ENCODE measurements around the gene ZBTB40.

DNA sequence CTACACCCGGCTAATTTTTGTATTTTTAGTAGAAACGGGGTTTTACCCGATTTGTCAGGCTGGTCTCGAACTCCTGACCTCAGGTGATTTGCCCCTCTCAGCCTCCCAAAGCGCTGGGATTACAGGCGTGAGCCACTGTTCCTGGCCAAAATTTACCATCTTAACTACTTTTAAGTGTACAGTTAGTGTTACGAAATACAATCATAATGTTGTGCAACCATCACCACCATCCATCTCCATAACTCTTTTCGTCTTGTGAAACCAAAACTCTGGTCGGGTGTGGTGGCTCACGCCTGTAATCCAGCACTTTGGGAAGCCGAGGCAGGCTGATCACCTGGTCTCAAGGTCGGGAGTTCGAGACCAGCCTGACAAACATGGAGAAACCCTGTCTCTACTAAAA lies 14.1 kb upstream of the ZBTB40 start:
- TF ChIP-seq SP1 (IDR thresholded peaks at IDR 0.05) (no peak), YY1 (IDR thresholded peaks at IDR 0.05) (no peak), REST (IDR thresholded peaks at IDR 0.05) (no peak), RAD21 (IDR thresholded peaks at IDR 0.05) (no peak)
- TF ChIP-seq, protein P1, sequence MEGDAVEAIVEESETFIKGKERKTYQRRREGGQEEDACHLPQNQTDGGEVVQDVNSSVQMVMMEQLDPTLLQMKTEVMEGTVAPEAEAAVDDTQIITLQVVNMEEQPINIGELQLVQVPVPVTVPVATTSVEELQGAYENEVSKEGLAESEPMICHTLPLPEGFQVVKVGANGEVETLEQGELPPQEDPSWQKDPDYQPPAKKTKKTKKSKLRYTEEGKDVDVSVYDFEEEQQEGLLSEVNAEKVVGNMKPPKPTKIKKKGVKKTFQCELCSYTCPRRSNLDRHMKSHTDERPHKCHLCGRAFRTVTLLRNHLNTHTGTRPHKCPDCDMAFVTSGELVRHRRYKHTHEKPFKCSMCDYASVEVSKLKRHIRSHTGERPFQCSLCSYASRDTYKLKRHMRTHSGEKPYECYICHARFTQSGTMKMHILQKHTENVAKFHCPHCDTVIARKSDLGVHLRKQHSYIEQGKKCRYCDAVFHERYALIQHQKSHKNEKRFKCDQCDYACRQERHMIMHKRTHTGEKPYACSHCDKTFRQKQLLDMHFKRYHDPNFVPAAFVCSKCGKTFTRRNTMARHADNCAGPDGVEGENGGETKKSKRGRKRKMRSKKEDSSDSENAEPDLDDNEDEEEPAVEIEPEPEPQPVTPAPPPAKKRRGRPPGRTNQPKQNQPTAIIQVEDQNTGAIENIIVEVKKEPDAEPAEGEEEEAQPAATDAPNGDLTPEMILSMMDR (IDR thresholded peaks at IDR 0.05; ENCODE audit: low read depth, low read length, missing input control): no peak
- TF ChIP-seq, protein P2, sequence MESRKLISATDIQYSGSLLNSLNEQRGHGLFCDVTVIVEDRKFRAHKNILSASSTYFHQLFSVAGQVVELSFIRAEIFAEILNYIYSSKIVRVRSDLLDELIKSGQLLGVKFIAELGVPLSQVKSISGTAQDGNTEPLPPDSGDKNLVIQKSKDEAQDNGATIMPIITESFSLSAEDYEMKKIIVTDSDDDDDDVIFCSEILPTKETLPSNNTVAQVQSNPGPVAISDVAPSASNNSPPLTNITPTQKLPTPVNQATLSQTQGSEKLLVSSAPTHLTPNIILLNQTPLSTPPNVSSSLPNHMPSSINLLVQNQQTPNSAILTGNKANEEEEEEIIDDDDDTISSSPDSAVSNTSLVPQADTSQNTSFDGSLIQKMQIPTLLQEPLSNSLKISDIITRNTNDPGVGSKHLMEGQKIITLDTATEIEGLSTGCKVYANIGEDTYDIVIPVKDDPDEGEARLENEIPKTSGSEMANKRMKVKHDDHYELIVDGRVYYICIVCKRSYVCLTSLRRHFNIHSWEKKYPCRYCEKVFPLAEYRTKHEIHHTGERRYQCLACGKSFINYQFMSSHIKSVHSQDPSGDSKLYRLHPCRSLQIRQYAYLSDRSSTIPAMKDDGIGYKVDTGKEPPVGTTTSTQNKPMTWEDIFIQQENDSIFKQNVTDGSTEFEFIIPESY (IDR thresholded peaks at IDR 0.05): no peak
